Smooth muscle cell (in vitro differentiated cells): ENCODE results near the gene MEG3. TPM values are rescaled to one million over a fixed set of nuclear protein-coding genes. Genes with fewer than 3 reads are reported as not detected.

Experiments used
- DNase-seq: peaks from one replicate; lab custom pipeline; 2025; ENCODE audit not compliant: unreplicated experiment; lab: John Stamatoyannopoulos, UW
- H2AFZ ChIP-seq: fragments of 200-600 bp; sonication (generic); 2 replicates; pipeline ENCODE4 v1.6.0; 2016; ENCODE audit warnings: antibody characterized with exemption, low read depth, mild to moderate bottlenecking
- H3F3A ChIP-seq: fragments of 200-600 bp; sonication (generic); 2 replicates; pipeline ENCODE4 v1.6.0; 2017; ENCODE audit warnings: antibody characterized with exemption, low read depth
- H3K27ac ChIP-seq: fragments of 200-600 bp; sonication (generic); 2 replicates; pipeline ENCODE4 v1.5.1; 2016; ENCODE audit warnings: low read depth, mild to moderate bottlenecking
- H3K27me3 ChIP-seq: fragments of 200-600 bp; sonication (generic); 2 replicates; pipeline ENCODE4 v1.6.1; 2016; ENCODE audit warnings: low read depth, mild to moderate bottlenecking
- H3K36me3 ChIP-seq: fragments of 200-600 bp; sonication (generic); 2 replicates; pipeline ENCODE4 v1.5.1; 2016; ENCODE audit warnings: low read depth
- H3K4me1 ChIP-seq: fragments of 200-600 bp; sonication (generic); 2 replicates; pipeline ENCODE4 v1.5.1; 2016; ENCODE audit warnings: low read depth
- H3K4me2 ChIP-seq: fragments of 200-600 bp; sonication (generic); 2 replicates; pipeline ENCODE4 v1.6.0; 2016; ENCODE audit warnings: mild to moderate bottlenecking
- H3K4me3 ChIP-seq: fragments of 200-600 bp; sonication (generic); 2 replicates; pipeline ENCODE4 v1.5.1; 2016; ENCODE audit warnings: mild to moderate bottlenecking
- H3K79me2 ChIP-seq: fragments of 200-600 bp; sonication (generic); 2 replicates; pipeline ENCODE4 v1.6.0; 2016; ENCODE audit warnings: low read depth, mild to moderate bottlenecking
- H3K9ac ChIP-seq: fragments of 200-600 bp; sonication (generic); 2 replicates; pipeline ENCODE4 v1.6.0; 2016; ENCODE audit warnings: low read depth
- H3K9me3 ChIP-seq: fragments of 200-600 bp; sonication (generic); replicated peaks from 2 replicates; pipeline ENCODE4 v1.5.1; 2016; ENCODE audit warnings: low read depth
- H4K20me1 ChIP-seq: fragments of 200-600 bp; sonication (generic); 2 replicates; pipeline ENCODE4 v1.6.0; 2016; ENCODE audit warnings: low read depth
- WGBS: methylation state at CpG from one replicate; pipeline ENCODE4 v1.1.7; 2016; ENCODE audit warnings: low lambda C conversion rate; 5-methylcytosine and 5-hydroxymethylcytosine counted together
- polyA plus RNA-seq: library from polyadenylated mRNA; unstranded; fragments of >200 nt; fragmentation: Nextera tagmentation; extraction: Ambion mirVana; gene quantifications from 2 replicates; pipeline ENCODE4 v1.2.1, GENCODE V29; 2016
- total RNA-seq: library from RNA; depleted of rRNA; stranded (reverse); fragments of >200 nt; gene quantifications from 2 replicates; pipeline ENCODE4 v1.2.3, GENCODE V29; 2014
- TF ChIP-seq, protein P1 (sequence below): fragments of 200-600 bp; sonication (generic); IDR thresholded peaks from 2 replicates; pipeline ENCODE4 v1.5.1; 2017; ENCODE audit warnings: borderline replicate concordance, mild to moderate bottlenecking, antibody characterized with exemption; ENCODE audit not compliant: insufficient read depth, poor library complexity, severe bottlenecking

MEG3 gene
- total and polyA plus RNA-seq, 2 experiments from 2014 or later, result not detected

DNA sequence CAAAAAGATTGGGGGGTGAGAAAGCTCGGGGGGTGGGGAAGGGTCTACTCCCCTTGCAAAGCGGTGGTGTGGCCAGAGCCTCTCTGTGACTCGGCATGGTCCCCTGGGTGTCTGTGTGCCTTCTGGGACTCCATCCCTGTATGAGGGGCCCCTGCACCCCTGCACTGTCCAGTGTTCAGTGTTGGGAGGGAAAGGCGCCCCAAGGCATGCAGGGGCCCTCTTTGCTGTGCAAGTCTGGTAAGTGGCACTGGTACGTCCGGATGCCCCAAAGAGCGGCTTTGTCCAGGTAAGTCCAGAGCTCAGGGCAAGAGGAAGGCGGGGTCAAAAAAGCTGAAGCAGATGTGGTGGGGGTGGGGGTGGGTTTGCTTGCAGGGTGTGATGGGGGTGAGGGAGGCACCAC is 53.9 kb downstream of the MEG3 start:
- Histone ChIP-seq H3K79me2 (no peaks in the 10 kb centered on the region), H3K27me3 (no peaks in the 10 kb centered on the region), H2AFZ (no peak overlapping the region), H3K4me3 (no peak overlapping the region), H3F3A (no peaks in the 10 kb centered on the region), H4K20me1 (no peaks in the 10 kb centered on the region), H3K9me3 (no peaks in the 10 kb centered on the region), H3K9ac (no peak overlapping the region), H3K4me1 (no peaks in the 10 kb centered on the region), H3K4me2 (no peak overlapping the region), H3K27ac (no peak overlapping the region), H3K36me3 (no peaks in the 10 kb centered on the region)
- TF ChIP-seq, protein P1, sequence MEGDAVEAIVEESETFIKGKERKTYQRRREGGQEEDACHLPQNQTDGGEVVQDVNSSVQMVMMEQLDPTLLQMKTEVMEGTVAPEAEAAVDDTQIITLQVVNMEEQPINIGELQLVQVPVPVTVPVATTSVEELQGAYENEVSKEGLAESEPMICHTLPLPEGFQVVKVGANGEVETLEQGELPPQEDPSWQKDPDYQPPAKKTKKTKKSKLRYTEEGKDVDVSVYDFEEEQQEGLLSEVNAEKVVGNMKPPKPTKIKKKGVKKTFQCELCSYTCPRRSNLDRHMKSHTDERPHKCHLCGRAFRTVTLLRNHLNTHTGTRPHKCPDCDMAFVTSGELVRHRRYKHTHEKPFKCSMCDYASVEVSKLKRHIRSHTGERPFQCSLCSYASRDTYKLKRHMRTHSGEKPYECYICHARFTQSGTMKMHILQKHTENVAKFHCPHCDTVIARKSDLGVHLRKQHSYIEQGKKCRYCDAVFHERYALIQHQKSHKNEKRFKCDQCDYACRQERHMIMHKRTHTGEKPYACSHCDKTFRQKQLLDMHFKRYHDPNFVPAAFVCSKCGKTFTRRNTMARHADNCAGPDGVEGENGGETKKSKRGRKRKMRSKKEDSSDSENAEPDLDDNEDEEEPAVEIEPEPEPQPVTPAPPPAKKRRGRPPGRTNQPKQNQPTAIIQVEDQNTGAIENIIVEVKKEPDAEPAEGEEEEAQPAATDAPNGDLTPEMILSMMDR, result no peak
- WGBS, result 99% methylated on average over 8 of the region's 8 CpGs
- no peak for DNase-seq

DNA sequence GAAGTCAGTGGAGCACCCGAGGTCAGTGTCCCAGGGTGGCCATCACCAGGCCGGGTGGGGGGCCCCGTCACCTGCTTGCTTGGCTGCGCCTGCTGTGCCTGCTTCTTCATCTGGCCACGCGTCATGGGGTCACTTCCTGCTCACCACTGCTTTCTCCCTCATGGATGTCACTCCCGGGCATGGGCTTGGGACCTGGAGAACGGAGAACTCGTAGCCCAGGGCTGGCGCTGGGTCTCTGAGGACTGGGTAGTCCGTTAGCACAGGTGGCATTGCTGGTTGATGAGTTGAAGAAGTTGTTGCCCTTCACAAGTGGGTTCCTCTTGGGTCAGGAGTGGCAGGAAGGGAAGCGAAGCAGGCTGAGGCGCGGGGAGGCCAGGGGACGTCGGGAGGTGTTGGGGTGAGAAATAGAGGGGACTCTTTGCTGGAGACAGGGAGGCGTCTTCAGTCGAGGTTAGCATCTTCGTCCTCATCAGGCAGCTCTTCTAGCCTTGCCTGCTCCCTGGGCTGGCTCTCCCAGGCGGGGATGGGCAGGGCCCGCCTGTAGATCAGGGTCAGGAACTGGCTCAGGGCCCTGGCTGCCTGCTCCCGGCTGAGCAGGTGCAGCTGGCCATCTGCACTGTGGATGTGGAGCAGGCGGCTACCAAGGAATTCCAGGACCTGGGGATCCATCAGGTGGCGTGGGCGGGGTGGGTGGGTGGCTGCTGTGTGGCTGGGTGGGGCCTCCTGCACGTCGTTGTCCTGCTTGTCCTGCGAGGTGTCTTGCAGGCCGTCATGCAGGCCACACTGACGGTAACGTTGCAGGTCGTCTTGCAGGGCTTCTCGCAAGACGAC is 54.6 kb downstream of the MEG3 start:
- Histone ChIP-seq H4K20me1 (no peaks in the 10 kb centered on the region), H3K79me2 (no peaks in the 10 kb centered on the region), H3K9me3 (no peaks in the 10 kb centered on the region), H3K4me3 (no peak overlapping the region), H3K4me2 (no peak overlapping the region), H3K36me3 (no peaks in the 10 kb centered on the region), H2AFZ (no peak overlapping the region), H3F3A (no peaks in the 10 kb centered on the region), H3K4me1 (no peaks in the 10 kb centered on the region), H3K9ac (no peak overlapping the region), H3K27ac (no peak overlapping the region), H3K27me3 (no peaks in the 10 kb centered on the region)
- no peak for DNase-seq
- TF ChIP-seq, protein P1, result no peak
- 95% methylated on average over 30 of the region's 34 CpGs for WGBS

DNA sequence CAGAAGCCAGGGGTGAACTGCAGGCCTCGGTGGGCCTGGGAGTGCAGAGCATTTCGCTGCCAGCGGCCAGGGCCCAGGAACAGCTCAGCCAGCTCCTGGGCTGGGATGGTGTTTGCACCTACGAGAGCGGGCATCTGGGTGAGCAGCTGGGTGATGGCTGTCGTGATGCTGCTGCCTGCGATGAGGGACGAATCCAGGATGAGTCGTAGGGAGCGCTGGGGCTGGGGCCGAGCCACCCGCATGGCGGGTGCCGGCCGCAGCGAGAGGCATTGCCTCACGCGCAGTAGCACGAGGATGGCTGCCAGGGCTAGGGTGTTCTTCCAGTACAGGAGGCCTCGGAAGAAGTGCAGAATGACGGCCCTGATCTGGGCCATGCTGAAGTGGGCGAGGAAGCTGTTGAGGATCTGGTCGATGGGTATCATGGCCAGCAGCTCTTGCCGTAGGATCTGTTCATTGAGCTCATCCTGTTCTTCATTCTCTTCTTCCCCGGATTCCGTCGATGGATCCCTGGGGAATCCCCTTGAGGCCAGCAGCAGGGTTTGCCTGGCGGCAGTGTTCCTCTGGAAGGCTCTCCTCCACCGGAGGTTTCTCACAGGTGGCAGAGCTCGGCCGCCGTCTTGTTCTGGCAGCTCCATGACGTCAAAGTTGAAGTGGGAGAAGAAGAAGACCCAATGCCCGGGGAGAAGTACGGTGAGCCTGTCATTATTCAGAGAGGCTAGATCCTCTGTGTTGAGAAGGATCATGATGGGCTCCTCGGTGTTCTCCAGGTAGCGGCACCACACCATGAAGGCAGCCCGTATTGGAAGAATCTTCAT is 55.5 kb downstream of the MEG3 start:
- H3K9me3 ChIP-seq, result no peaks in the 10 kb centered on the region
- H3K79me2 ChIP-seq, result no peaks in the 10 kb centered on the region
- 96% methylated on average over 38 of the region's 38 CpGs for WGBS
- TF ChIP-seq, protein P1, result no peak
- H3K4me3 ChIP-seq, result no peak overlapping the region
- no peak for DNase-seq
- H3K4me1 ChIP-seq, result peaks cover 9% of the 10 kb centered on the region
- no peaks in the 10 kb centered on the region for H3K27me3 ChIP-seq
- H3K36me3 ChIP-seq, result no peaks in the 10 kb centered on the region
- no peaks in the 10 kb centered on the region for H3F3A ChIP-seq
- no peak overlapping the region for H3K4me2 ChIP-seq
- H3K9ac ChIP-seq, result no peak overlapping the region
- H3K27ac ChIP-seq, result no peak overlapping the region
- no peak overlapping the region for H2AFZ ChIP-seq
- no peaks in the 10 kb centered on the region for H4K20me1 ChIP-seq
